H9 (cell line): ENCODE results near the gene GAPDH. TPM values are rescaled to one million over a fixed set of nuclear protein-coding genes. Genes with fewer than 3 reads are reported as not detected.

ENCODE experiments used
- DNase-seq: peaks from one replicate; pipeline ENCODE4 v3.0.0-alpha.2; 2017
- H2AFZ ChIP-seq: one replicate; pipeline ENCODE4 v1.6.1; 2013; ENCODE audit warnings: mild to moderate bottlenecking, low read length, control low read depth, moderate library complexity
- H2AK5ac ChIP-seq: 2 replicates; pipeline ENCODE4 v1.6.1; 2013; ENCODE audit warnings: low read length, control low read depth, mixed read lengths; ENCODE audit not compliant: insufficient read length
- H2BK120ac ChIP-seq: one replicate; pipeline ENCODE4 v1.6.1; 2013; ENCODE audit warnings: low read depth, mild to moderate bottlenecking, low read length, control low read depth, inconsistent platforms; ENCODE audit not compliant: poor library complexity, severe bottlenecking
- H2BK12ac ChIP-seq: 2 replicates; pipeline ENCODE4 v1.6.1; 2013; ENCODE audit warnings: low read length, control low read depth, mixed read lengths, low read depth; ENCODE audit not compliant: insufficient read length
- H2BK15ac ChIP-seq: 2 replicates; pipeline ENCODE4 v1.6.1; 2013; ENCODE audit warnings: low read depth, low read length, control low read depth
- H2BK20ac ChIP-seq: one replicate; pipeline ENCODE4 v1.6.1; 2013; ENCODE audit warnings: low read depth, mild to moderate bottlenecking, low read length, control low read depth, inconsistent platforms; ENCODE audit not compliant: poor library complexity, severe bottlenecking
- H2BK5ac ChIP-seq: 2 replicates; pipeline ENCODE4 v1.6.1; 2013; ENCODE audit warnings: low read length, control low read depth, mixed read lengths; ENCODE audit not compliant: insufficient read length
- H3K14ac ChIP-seq: 2 replicates; pipeline ENCODE4 v1.6.1; 2013; ENCODE audit warnings: low read length, control low read depth; ENCODE audit not compliant: insufficient read depth
- H3K18ac ChIP-seq: 2 replicates; pipeline ENCODE4 v1.6.1; 2013; ENCODE audit warnings: low read depth, mild to moderate bottlenecking, mixed read lengths, low read length, control low read depth; ENCODE audit not compliant: insufficient read length
- H3K23ac ChIP-seq: 2 replicates; pipeline ENCODE4 v1.6.1; 2013; ENCODE audit warnings: low read length, control low read depth, mixed read lengths, low read depth; ENCODE audit not compliant: insufficient read length
- H3K23me2 ChIP-seq: 2 replicates; pipeline ENCODE4 v1.6.1; 2013; ENCODE audit warnings: low read depth, mild to moderate bottlenecking, mixed read lengths, low read length, control low read depth; ENCODE audit not compliant: insufficient read length, poor library complexity, severe bottlenecking
- H3K27ac ChIP-seq: 2 replicates; pipeline ENCODE4 v1.5.1; 2013; ENCODE audit warnings: low read length, control low read depth, mixed read lengths, low read depth; ENCODE audit not compliant: insufficient read length
- H3K27me3 ChIP-seq: 2 replicates; pipeline ENCODE4 v1.6.1; 2013; ENCODE audit warnings: low read length, control low read depth, inconsistent platforms; ENCODE audit not compliant: insufficient read depth
- H3K4ac ChIP-seq: 2 replicates; pipeline ENCODE4 v1.6.1; 2013; ENCODE audit warnings: low read depth, mild to moderate bottlenecking, control low read depth, inconsistent platforms, low read length, moderate library complexity
- H3K4me1 ChIP-seq: 2 replicates; pipeline ENCODE4 v1.6.1; 2013; ENCODE audit warnings: low read length, control low read depth, inconsistent platforms; ENCODE audit not compliant: insufficient read depth
- H3K4me2 ChIP-seq: 2 replicates; pipeline ENCODE4 v1.6.1; 2013; ENCODE audit warnings: low read length, control low read depth, mixed read lengths; ENCODE audit not compliant: insufficient read length, insufficient read depth
- H3K56ac ChIP-seq: 2 replicates; pipeline ENCODE4 v1.6.1; 2013; ENCODE audit warnings: low read depth, mild to moderate bottlenecking, mixed read lengths, low read length, control low read depth; ENCODE audit not compliant: insufficient read length
- H3K79me1 ChIP-seq: 2 replicates; pipeline ENCODE4 v1.6.1; 2013; ENCODE audit warnings: low read depth, mild to moderate bottlenecking, moderate library complexity, low read length, control low read depth, inconsistent platforms; ENCODE audit not compliant: insufficient read depth, poor library complexity, severe bottlenecking
- H3K79me2 ChIP-seq: 2 replicates; pipeline ENCODE4 v1.6.1; 2013; ENCODE audit warnings: low read length, control low read depth, inconsistent platforms; ENCODE audit not compliant: insufficient read depth
- H3K9ac ChIP-seq: 2 replicates; pipeline ENCODE4 v1.6.1; 2013; ENCODE audit warnings: low read length, control low read depth, mixed read lengths; ENCODE audit not compliant: insufficient read length; ENCODE audit errors: extremely low read depth
- H3K9me3 ChIP-seq: one replicate; pipeline ENCODE4 v1.6.1; 2013; ENCODE audit warnings: low read depth, low read length, inconsistent platforms; ENCODE audit not compliant: control insufficient read depth
- H3T11ph ChIP-seq: one replicate; pipeline ENCODE4 v1.6.1; 2013; ENCODE audit warnings: mild to moderate bottlenecking, low read length, control low read depth, inconsistent platforms
- H4K20me1 ChIP-seq: one replicate; pipeline ENCODE4 v1.6.1; 2013; ENCODE audit not compliant: control insufficient read depth, insufficient read length, insufficient read depth
- H4K5ac ChIP-seq: 2 replicates; pipeline ENCODE4 v1.6.1; 2013; ENCODE audit warnings: low read depth, mild to moderate bottlenecking, mixed read lengths, low read length, control low read depth; ENCODE audit not compliant: insufficient read length
- H4K8ac ChIP-seq: replicated peaks from 2 replicates; pipeline ENCODE4 v1.6.1; 2013; ENCODE audit warnings: low read length, control low read depth, mixed read lengths, low read depth; ENCODE audit not compliant: insufficient read length
- H4K91ac ChIP-seq: 2 replicates; pipeline ENCODE4 v1.6.1; 2013; ENCODE audit warnings: low read depth, mild to moderate bottlenecking, moderate library complexity, mixed read lengths, low read length, control low read depth; ENCODE audit not compliant: insufficient read length
- H3K27ac Mint-ChIP-seq, 3 experiments: 2 replicates in 2 of 3; 3 replicates in 1 of 3; pipeline ENCODE4 v1.8.0; 2020 to 2021; ENCODE audit warnings: mixed read lengths in 3 of 3, mild to moderate bottlenecking in 1 of 3, moderate library complexity in 1 of 3
- H3K27me3 Mint-ChIP-seq: 2 replicates; pipeline ENCODE4 v1.8.0; 2021; ENCODE audit warnings: low read depth, mild to moderate bottlenecking, moderate library complexity, mixed read lengths
- H3K36me3 Mint-ChIP-seq, 3 experiments: 2 replicates in 2 of 3; 3 replicates in 1 of 3; pipeline ENCODE4 v1.8.0; 2020 to 2021; ENCODE audit warnings: low read depth in 3 of 3, mixed read lengths in 3 of 3; ENCODE audit not compliant: insufficient read depth in 1 of 3
- H3K4me1 Mint-ChIP-seq, 2 experiments: 2 replicates each; pipeline ENCODE4 v1.8.0; 2020; ENCODE audit warnings: mixed read lengths in 2 of 2
- H3K4me3 Mint-ChIP-seq, 2 experiments: 2 replicates in 1 of 2; 3 replicates in 1 of 2; pipeline ENCODE4 v1.8.0; 2020 to 2021; ENCODE audit warnings: mild to moderate bottlenecking in 2 of 2, mixed read lengths in 2 of 2, moderate library complexity in 1 of 2
- H3K9me3 Mint-ChIP-seq, 2 experiments: 2 replicates in 1 of 2; 3 replicates in 1 of 2; pipeline ENCODE4 v1.8.0; 2020; ENCODE audit warnings: mild to moderate bottlenecking in 2 of 2, mixed read lengths in 2 of 2, moderate library complexity in 1 of 2
- CTCF ChIP-seq: fragments of 200-600 bp; sonication (generic); conservative IDR thresholded peaks from 3 replicates; pipeline ENCODE4 v1.8.0; 2021; ENCODE audit warnings: antibody characterized with exemption, mild to moderate bottlenecking
- WGBS: extraction: QIAGEN DNeasy Blood & Tissue Kit; methylation state at CpG from one replicate; pipeline ENCODE4 v1.1.7; 2013; ENCODE audit warnings: missing lambda C conversion rate, low lambda C conversion rate, mixed read lengths; ENCODE audit not compliant: insufficient read length; ENCODE audit errors: extremely low coverage; 5-methylcytosine and 5-hydroxymethylcytosine counted together
- total RNA-seq: library from RNA; stranded (reverse); gene quantifications from 2 replicates; pipeline ENCODE4 v1.2.1, GENCODE V29; 2021

Gene GAPDH
- total RNA-seq, 1 experiment from 2014 or later, result 4,581 TPM

- Histone ChIP-seq H3K18ac (no peak overlapping the region), H2BK15ac (no peak overlapping the region), H3K23me2 (peaks cover 14% of the 10 kb centered on the region), H3K79me2 (peaks cover 8% of the 10 kb centered on the region; the same call in 1 of the 2 replicates), H3K4ac (no peak overlapping the region), H3K4me1 (no peaks in the 10 kb centered on the region; the same call in 1 of the 2 replicates), H2BK20ac (no peak overlapping the region), H4K5ac (no peak overlapping the region), H2BK5ac (no peak overlapping the region), H4K20me1 (no peaks in the 10 kb centered on the region), H3K27me3 (no peaks in the 10 kb centered on the region), H3K79me1 (no peaks in the 10 kb centered on the region), H3K56ac (no peak overlapping the region), H3K27ac (no peak overlapping the region), H2AFZ (no peak overlapping the region), H2AK5ac (no peak overlapping the region), H3K14ac (no peak overlapping the region), H4K91ac (no peak overlapping the region), H4K8ac (no peak overlapping the region), H3T11ph (no peak overlapping the region), H2BK12ac (no peak overlapping the region), H3K4me2 (no peak overlapping the region), H2BK120ac (no peak overlapping the region), H3K23ac (no peak overlapping the region), H3K9ac (no peak overlapping the region), H3K9me3 (no peaks in the 10 kb centered on the region)
- Mint-ChIP-seq H3K36me3 (peaks cover 51 to 76% (median 72%) of the 10 kb centered on the region in 3 experiments), H3K4me3 (no peak overlapping the region), H3K27me3 (no peaks in the 10 kb centered on the region; the same call in 1 of the 2 replicates), H3K9me3 (no peaks in the 10 kb centered on the region), H3K4me1 (peaks cover 19 to 28% of the 10 kb centered on the region in 2 experiments), H3K27ac (peak overlapping the region; percentile 32 to 74 (median 66); a peak in 6 of 7 replicates)
- TF ChIP-seq CTCF, result no peak
- no CpG with 5 or more reads among the region's 18 CpGs for WGBS
- no peak for DNase-seq
These were observed 3.6 kb upstream of the GAPDH start for GRCh38 chr12:6530576-6531260.
